Ishikawa (cell line): ENCODE results near the gene SOBP.
A peak's percentile ranks its signal among the peaks of the same experiment; 100 is the strongest.

Experiments
- CEBPB ChIP-seq: IDR thresholded peaks from 2 replicates; pipeline ENCODE4 v1.6.1; 2012
- CREB1 ChIP-seq: IDR thresholded peaks from 2 replicates; pipeline ENCODE4 v1.6.1; 2012; ENCODE audit warnings: low read depth
- EGR1 ChIP-seq: IDR thresholded peaks from 2 replicates; pipeline ENCODE4 v1.6.1; 2012
- EP300 ChIP-seq: IDR thresholded peaks from 2 replicates; pipeline ENCODE4 v1.6.1; 2012; ENCODE audit warnings: borderline replicate concordance
- FOXM1 ChIP-seq: IDR thresholded peaks from 2 replicates; pipeline ENCODE4 v1.6.1; 2012; ENCODE audit warnings: low read depth, borderline replicate concordance
- MAX ChIP-seq: IDR thresholded peaks from 2 replicates; pipeline ENCODE4 v1.6.1; 2012
- NFIC ChIP-seq: IDR thresholded peaks from 2 replicates; pipeline ENCODE4 v1.6.1; 2012
- RAD21 ChIP-seq: IDR thresholded peaks from 2 replicates; pipeline ENCODE4 v1.6.1; 2012; ENCODE audit warnings: low read depth
- REST ChIP-seq: IDR thresholded peaks from 2 replicates; pipeline ENCODE4 v1.6.1; 2012; ENCODE audit warnings: low read depth, mild to moderate bottlenecking
- TAF1 ChIP-seq: IDR thresholded peaks from 2 replicates; pipeline ENCODE4 v1.6.1; 2012; ENCODE audit warnings: low read depth, mild to moderate bottlenecking
- TCF12 ChIP-seq: IDR thresholded peaks from 2 replicates; pipeline ENCODE4 v1.6.1; 2012; ENCODE audit warnings: low read depth
- TEAD4 ChIP-seq: IDR thresholded peaks from 2 replicates; pipeline ENCODE4 v1.6.1; 2012
- USF1 ChIP-seq: IDR thresholded peaks from 2 replicates; pipeline ENCODE4 v1.6.1; 2012
- YY1 ChIP-seq: IDR thresholded peaks from 2 replicates; pipeline ENCODE4 v1.6.1; 2012; ENCODE audit warnings: low read depth
- ZBTB7A ChIP-seq: IDR thresholded peaks from 2 replicates; pipeline ENCODE4 v1.6.1; 2012; ENCODE audit warnings: low read depth

The SOBP gene

GRCh38 chr6:107443608-107444267, 46.2 kb upstream of the SOBP start:
- TF ChIP-seq TCF12 (no peak), EGR1 (no peak), REST (no peak), USF1 (no peak), YY1 (no peak), CREB1 (no peak), TEAD4 (no peak)

GRCh38 chr6:107444277-107444676, 45.6 kb upstream of the SOBP start:
- TF ChIP-seq TAF1 (no peak), TEAD4 (no peak), MAX (no peak), EP300 (no peak), YY1 (no peak), USF1 (no peak), TCF12 (no peak), FOXM1 (no peak), EGR1 (no peak), RAD21 (no peak), ZBTB7A (no peak), CEBPB (no peak), NFIC (no peak), CREB1 (no peak), REST (no peak)

GRCh38 chr6:107447663-107448216, 42.2 kb upstream of the SOBP start:
- TF ChIP-seq USF1 (0 out of 2 replicates have a peak, but pooled peaks have one; percentile 21), RAD21 (no peak), TAF1 (no peak)

- TF ChIP-seq RAD21 (no peak), TCF12 (no peak), TEAD4 (no peak), MAX (no peak), EGR1 (no peak), YY1 (no peak), CEBPB (no peak), REST (no peak), FOXM1 (no peak), ZBTB7A (no peak), NFIC (no peak), EP300 (no peak), USF1 (no peak)
These were observed 41.1 kb upstream of the SOBP start for GRCh38 chr6:107448776-107449175.
